ENCODE data around the gene ZSWIM6.
"Not testable (repeated sequence)": the region's sequence is repeated elsewhere in the genome, so short reads cannot be mapped to it uniquely, and the experiment has no call there.

ZSWIM6 gene

DNA sequence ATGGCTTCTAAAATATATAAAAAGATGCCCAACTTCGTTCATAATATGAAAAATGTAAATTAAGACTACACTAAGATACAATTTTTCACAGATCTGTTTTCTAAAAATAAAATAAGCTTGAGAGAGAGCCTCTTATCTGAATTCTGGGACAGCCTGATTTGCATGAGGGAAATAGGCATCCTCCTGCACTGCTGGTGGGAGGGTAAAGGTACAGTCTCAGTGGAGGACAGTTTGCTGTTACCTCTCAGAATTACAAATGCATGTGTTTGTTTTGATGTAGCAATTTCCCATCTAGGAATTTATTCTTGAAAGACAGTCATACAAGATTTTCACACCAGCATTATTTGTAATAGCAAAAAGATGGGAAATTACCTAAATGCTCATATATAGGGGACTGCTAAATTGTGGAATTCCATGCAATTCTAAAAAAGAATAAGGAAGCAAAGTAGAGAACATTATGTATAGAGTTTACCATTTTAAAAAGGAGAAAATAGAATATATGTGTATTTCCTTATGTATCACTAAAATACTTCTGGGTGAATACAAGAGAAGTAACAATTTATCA lies 75.7 kb downstream of the ZSWIM6 start:
- Histone ChIP-seq H3K4me1 (peaks cover 23 to 76% (median 36%) of the 10 kb centered on the region in 10 experiments), H3K9ac (peak overlapping the region in 6 of 11 experiments; percentile 23 to 51 (median 45); a peak in 5 of 22 replicates), H3K9me3 (replicated peaks in 1 of 11) (no peaks in the 10 kb centered on the region), H4K20me1 (peaks cover 23 to 97% (median 71%) of the 10 kb centered on the region in 11 experiments; a peak in 17 of 22 replicates), H3K4me3 (no peak overlapping the region), H3K27me3 (no peaks in the 10 kb centered on the region), H3K4me2 (peak overlapping the region; percentile 14 to 74 (median 55); a peak in 21 of 22 replicates), H3K27ac (peak overlapping the region in 10 of 11 experiments; percentile 45 to 81 (median 74); a peak in 20 of 22 replicates), H3K36me3 (peaks cover 0 to 16% (median 0%) of the 10 kb centered on the region in 11 experiments; a peak in 3 of 22 replicates)
- no peak for TF ChIP-seq Cebpa-rat (IDR thresholded peaks at IDR 0.05)

DNA sequence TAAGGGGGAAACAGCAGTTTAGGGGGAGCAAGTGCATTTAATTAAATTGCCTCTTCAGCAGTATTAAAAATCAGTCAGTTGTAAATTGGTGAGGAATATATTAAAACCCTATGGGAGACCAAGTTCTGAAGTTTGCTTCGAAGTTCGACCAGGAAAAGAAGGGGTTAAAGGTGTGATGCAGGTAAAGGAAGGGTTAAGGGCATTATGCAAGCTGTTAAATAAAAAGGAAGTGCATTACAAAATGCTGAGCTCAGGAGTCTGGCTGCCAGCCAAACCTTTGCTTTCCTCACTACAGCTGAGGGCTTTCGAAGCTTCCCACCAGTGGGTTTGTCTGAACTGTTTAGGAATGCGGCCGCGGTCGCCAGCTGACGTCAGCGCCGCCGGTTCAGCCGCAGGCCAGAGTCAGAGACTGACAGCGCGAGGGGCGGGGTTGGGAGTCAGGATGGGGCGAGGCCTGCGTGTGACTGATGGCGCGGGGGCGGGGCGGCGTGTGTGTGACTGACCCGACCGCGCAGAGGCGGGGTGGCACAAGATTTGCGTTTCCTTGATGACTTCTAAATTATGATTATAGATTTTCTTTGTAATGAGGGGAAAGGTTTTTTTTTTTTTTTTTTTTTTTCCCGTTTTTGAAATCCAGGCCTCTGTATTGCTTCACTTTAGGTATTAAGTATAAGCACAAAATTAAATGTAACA lies 76.6 kb downstream of the ZSWIM6 start:
- H3K4me2 ChIP-seq = peak overlapping the region; percentile 49 to 88 (median 76)
- H4K20me1 ChIP-seq = peaks cover 23 to 90% (median 64%) of the 10 kb centered on the region in 11 experiments; a peak in 17 of 22 replicates
- H3K4me1 ChIP-seq = peaks cover 23 to 69% (median 32%) of the 10 kb centered on the region in 10 experiments
- peak overlapping the region; percentile 15 to 50 (median 39); a peak in 14 of 20 replicates for H3K4me3 ChIP-seq
- H3K9ac ChIP-seq = peak overlapping the region in 10 of 11 experiments; percentile 40 to 62 (median 50); a peak in 19 of 22 replicates
- H3K27ac ChIP-seq = peak overlapping the region in 10 of 11 experiments; percentile 54 to 81 (median 74); a peak in 20 of 22 replicates
- TF ChIP-seq Cebpa-rat (IDR thresholded peaks at IDR 0.05) = peak in 10 of 11 experiments; percentile 79 to 94 (median 92); a peak in 19 of 22 replicates
- no peaks in the 10 kb centered on the region for H3K9me3 ChIP-seq (replicated peaks in 1 of 11)
- H3K36me3 ChIP-seq = peaks cover 0 to 16% (median 0%) of the 10 kb centered on the region in 11 experiments; a peak in 3 of 22 replicates
- no peaks in the 10 kb centered on the region for H3K27me3 ChIP-seq

DNA sequence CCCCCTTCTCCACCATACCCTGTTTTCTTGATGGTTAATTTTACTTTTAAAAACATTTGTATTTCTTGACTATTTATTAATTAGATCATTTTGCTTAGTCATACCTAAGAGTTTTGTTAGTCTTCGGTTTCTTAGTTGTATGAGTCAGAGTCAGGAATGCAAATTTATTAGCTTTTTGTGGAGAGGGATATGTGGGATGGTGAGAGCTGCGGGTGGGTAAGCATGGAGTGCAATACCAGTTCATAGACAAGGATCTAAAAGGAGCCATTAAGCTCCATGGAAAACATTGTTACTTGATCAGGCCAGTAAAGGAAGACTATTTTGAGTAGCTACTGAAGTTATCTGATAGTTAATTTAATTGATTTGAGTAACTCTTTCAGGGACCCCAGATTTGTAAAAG lies 77.5 kb downstream of the ZSWIM6 start:
- no peak for TF ChIP-seq Cebpa-rat (IDR thresholded peaks at IDR 0.05)
- Histone ChIP-seq H3K4me2 (peak overlapping the region; percentile 49 to 88 (median 76)), H3K9ac (peak overlapping the region in 6 of 11 experiments; percentile 41 to 62 (median 52); a peak in 7 of 22 replicates)

DNA sequence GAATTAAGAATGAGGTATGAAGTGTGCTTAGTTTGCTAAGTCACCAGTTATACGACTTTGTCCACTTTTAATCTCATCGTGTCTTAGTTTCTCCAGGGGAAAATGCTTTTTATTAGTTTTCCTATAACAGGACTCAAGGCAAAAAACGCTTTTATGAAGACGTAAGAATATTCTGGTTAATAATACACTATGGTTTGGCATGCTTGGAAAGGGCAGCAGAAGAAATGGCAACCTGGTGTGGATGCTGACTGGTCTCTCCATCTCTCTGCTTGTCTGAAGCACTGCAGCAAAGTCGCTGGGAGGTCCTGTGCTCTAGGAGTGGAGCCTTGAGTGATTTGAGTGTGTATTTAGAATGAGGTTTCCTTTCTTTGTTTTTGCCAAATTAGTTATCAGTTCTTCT lies 78.8 kb downstream of the ZSWIM6 start:
- Histone ChIP-seq H3K4me1 (peaks cover 31 to 68% (median 40%) of the 10 kb centered on the region in 10 experiments), H4K20me1 (peaks cover 33 to 90% (median 70%) of the 10 kb centered on the region in 11 experiments; a peak in 21 of 22 replicates), H3K27ac (no peak overlapping the region; a peak in 1 of 22 replicates), H3K9me3 (replicated peaks in 1 of 11) (no peaks in the 10 kb centered on the region), H3K36me3 (peaks cover 0 to 16% (median 0%) of the 10 kb centered on the region in 11 experiments; a peak in 3 of 22 replicates), H3K9ac (no peak overlapping the region), H3K4me3 (no peak overlapping the region), H3K4me2 (peak overlapping the region in 2 of 11 experiments; percentile 9 to 88; a peak in 2 of 22 replicates), H3K27me3 (no peaks in the 10 kb centered on the region)
- TF ChIP-seq Cebpa-rat (IDR thresholded peaks at IDR 0.05) = no peak

More for the DNA sequence above, 77.5 kb downstream of the ZSWIM6 start:
- Histone ChIP-seq H3K27me3 (no peaks in the 10 kb centered on the region), H4K20me1 (peaks cover 27 to 90% (median 69%) of the 10 kb centered on the region in 11 experiments; a peak in 19 of 22 replicates), H3K9me3 (replicated peaks in 1 of 11) (no peaks in the 10 kb centered on the region), H3K4me1 (peaks cover 31 to 69% (median 37%) of the 10 kb centered on the region in 10 experiments), H3K27ac (peak overlapping the region in 10 of 11 experiments; percentile 54 to 78 (median 68); a peak in 20 of 22 replicates), H3K4me3 (peak overlapping the region in 4 of 10 experiments; percentile 37 to 50 (median 42); a peak in 6 of 20 replicates), H3K36me3 (peaks cover 0 to 16% (median 0%) of the 10 kb centered on the region in 11 experiments; a peak in 3 of 22 replicates)

DNA sequence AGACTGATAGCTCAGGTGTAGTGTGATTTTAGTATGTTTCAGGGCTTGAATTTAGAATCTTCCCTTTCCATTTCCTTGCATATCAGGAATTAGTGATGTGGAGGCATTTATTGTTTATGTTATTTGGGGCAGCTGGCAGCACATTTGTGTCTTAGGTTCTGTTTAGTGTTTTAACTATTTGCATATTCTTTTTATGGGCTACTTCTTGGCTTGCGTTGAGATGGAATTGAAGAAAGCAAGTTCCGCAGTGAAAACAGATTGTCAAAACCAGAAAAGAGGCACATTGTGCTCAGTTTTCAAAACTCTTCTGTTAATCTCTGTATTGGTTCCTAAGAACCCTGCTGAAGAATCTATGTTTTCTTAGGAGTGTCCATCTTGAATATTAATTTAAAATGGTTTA lies 80.3 kb downstream of the ZSWIM6 start:
- H3K4me3 ChIP-seq = no peak overlapping the region
- peaks cover 30 to 70% (median 42%) of the 10 kb centered on the region in 10 experiments for H3K4me1 ChIP-seq
- H3K4me2 ChIP-seq = no peak overlapping the region
- no peak overlapping the region for H3K9ac ChIP-seq
- H3K9me3 ChIP-seq (replicated peaks in 1 of 11) = no peaks in the 10 kb centered on the region
- no peaks in the 10 kb centered on the region for H3K27me3 ChIP-seq
- peaks cover 0 to 16% (median 0%) of the 10 kb centered on the region in 11 experiments; a peak in 3 of 22 replicates for H3K36me3 ChIP-seq
- H3K27ac ChIP-seq = no peak overlapping the region
- H4K20me1 ChIP-seq = peaks cover 49 to 90% (median 82%) of the 10 kb centered on the region in 11 experiments
- TF ChIP-seq Cebpa-rat (IDR thresholded peaks at IDR 0.05) = no peak

GRCh38 chr5:61413205-61413604 lies 81.1 kb downstream of the ZSWIM6 start:
- not testable (repeated sequence) for H3K9ac ChIP-seq; H3K4me2 ChIP-seq; H3K9me3 ChIP-seq (replicated peaks in 1 of 11); H3K4me3 ChIP-seq; H3K27me3 ChIP-seq; H3K27ac ChIP-seq
- peaks cover 22 to 67% (median 34%) of the 10 kb centered on the region in 10 experiments for H3K4me1 ChIP-seq
- H4K20me1 ChIP-seq = peaks cover 51 to 90% (median 82%) of the 10 kb centered on the region in 11 experiments
- H3K36me3 ChIP-seq = peaks cover 0 to 16% (median 0%) of the 10 kb centered on the region in 11 experiments; a peak in 3 of 22 replicates

DNA sequence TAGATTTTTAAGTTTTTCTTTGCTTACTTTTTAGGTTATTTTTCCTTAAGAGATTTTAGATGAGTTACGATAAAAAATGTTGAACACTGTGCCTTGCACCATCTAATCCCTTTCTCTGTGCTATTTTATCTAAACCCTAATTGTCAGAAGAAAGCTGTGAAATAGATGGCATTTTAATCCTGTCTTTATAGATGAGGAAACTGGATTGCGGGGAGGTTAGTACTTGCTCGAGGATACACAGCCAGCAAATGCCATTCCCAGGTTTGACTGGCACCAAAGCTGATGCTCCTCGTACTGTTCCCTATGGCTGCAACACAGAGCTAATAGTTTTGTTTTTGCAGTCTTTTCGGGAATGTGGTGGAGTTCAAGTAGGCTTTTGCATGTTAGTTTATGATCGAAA lies 82.7 kb downstream of the ZSWIM6 start:
- peaks cover 62 to 93% (median 86%) of the 10 kb centered on the region in 11 experiments for H4K20me1 ChIP-seq
- no peak overlapping the region for H3K9ac ChIP-seq
- H3K36me3 ChIP-seq = peaks cover 0 to 16% (median 0%) of the 10 kb centered on the region in 11 experiments; a peak in 3 of 22 replicates
- H3K9me3 ChIP-seq (replicated peaks in 1 of 11) = 0 out of 22 replicates have a peak, but pooled peaks cover 0 to 5% (median 0%) of the 10 kb centered on the region in 11 experiments
- H3K4me2 ChIP-seq = peak overlapping the region in 3 of 11 experiments; percentile 32 to 66 (median 56); a peak in 6 of 22 replicates
- H3K4me3 ChIP-seq = no peak overlapping the region
- no peak overlapping the region for H3K27ac ChIP-seq
- H3K4me1 ChIP-seq = peaks cover 9 to 54% (median 20%) of the 10 kb centered on the region in 10 experiments
- no peak for TF ChIP-seq Cebpa-rat (IDR thresholded peaks at IDR 0.05)
- no peaks in the 10 kb centered on the region for H3K27me3 ChIP-seq

- H3K36me3 ChIP-seq = peaks cover 0 to 14% (median 3%) of the 10 kb centered on the region in 11 experiments; a peak in 11 of 22 replicates
- peaks cover 59 to 93% (median 88%) of the 10 kb centered on the region in 11 experiments for H4K20me1 ChIP-seq
- no peak overlapping the region for H3K9ac ChIP-seq
- 0 out of 22 replicates have a peak overlapping the region, but pooled peaks of 1 of the 11 experiments have one; percentile 7 for H3K4me2 ChIP-seq
- H3K4me3 ChIP-seq = no peak overlapping the region
- no peak overlapping the region for H3K27ac ChIP-seq
- H3K9me3 ChIP-seq (replicated peaks in 1 of 11) = peaks cover 2 to 12% (median 3%) of the 10 kb centered on the region in 11 experiments; a peak in 20 of 22 replicates
- H3K27me3 ChIP-seq = no peaks in the 10 kb centered on the region
- TF ChIP-seq Cebpa-rat (IDR thresholded peaks at IDR 0.05) = no peak
- peaks cover 8 to 43% (median 17%) of the 10 kb centered on the region in 10 experiments for H3K4me1 ChIP-seq
Observed at GRCh38 chr5:61416010-61416409, 84.0 kb downstream of the ZSWIM6 start.
